GM23338 (cell line): ENCODE results near the gene SUSD4.

Source experiments
- CREB1 ChIP-seq: fragments of 250-450 bp; sonication (Bioruptor Pico); IDR thresholded peaks from 2 replicates; pipeline ENCODE4 v1.5.0; 2020; ENCODE audit warnings: low read depth, mild to moderate bottlenecking, moderate library complexity
- EZH2 ChIP-seq: fragments of 200-600 bp; sonication (generic); IDR thresholded peaks from one replicate; pipeline ENCODE4 v1.8.0; 2017; ENCODE audit warnings: antibody characterized with exemption, mild to moderate bottlenecking, low read depth; ENCODE audit not compliant: unreplicated experiment
- EZH2phosphoT487 ChIP-seq: fragments of 200-600 bp; sonication (generic); IDR thresholded peaks from one replicate; pipeline ENCODE4 v1.8.1; 2018; ENCODE audit warnings: antibody characterized with exemption; ENCODE audit not compliant: unreplicated experiment
- JUNB ChIP-seq: IDR thresholded peaks from one replicate; pipeline ENCODE4 v1.6.1; 2016; ENCODE audit warnings: antibody characterized with exemption; ENCODE audit not compliant: unreplicated experiment
- NANOG ChIP-seq: IDR thresholded peaks from 2 replicates; pipeline ENCODE4 v1.6.1; 2016; ENCODE audit warnings: antibody characterized with exemption, borderline replicate concordance
- POLR2AphosphoS5 ChIP-seq: IDR thresholded peaks from 2 replicates; pipeline ENCODE4 v1.6.1; 2016; ENCODE audit warnings: antibody characterized with exemption, low read depth
- STAT1 ChIP-seq: IDR thresholded peaks from one replicate; pipeline ENCODE4 v1.6.1; 2016; ENCODE audit warnings: antibody characterized with exemption; ENCODE audit not compliant: unreplicated experiment
- ZNF114 ChIP-seq: fragments of 250-450 bp; sonication (Bioruptor Pico); IDR thresholded peaks from 2 replicates; pipeline ENCODE4 v1.5.0; 2020; ENCODE audit warnings: mild to moderate bottlenecking, moderate library complexity
- ZNF331 ChIP-seq: fragments of 250-450 bp; sonication (Bioruptor Pico); IDR thresholded peaks from 2 replicates; pipeline ENCODE4 v1.5.0; 2020; ENCODE audit warnings: low read depth, mild to moderate bottlenecking, moderate library complexity
- TF ChIP-seq, protein P1 (sequence below), 2 experiments: fragments of 200-600 bp in 1 of 2; sonication (generic) in 1 of 2; conservative IDR thresholded peaks; 2 replicates each; pipeline versions ENCODE4 v1.5.1 to v1.6.1; 2016 to 2017; ENCODE audit warnings: antibody characterized with exemption in 2 of 2, low read depth in 2 of 2, mild to moderate bottlenecking in 2 of 2, moderate library complexity in 1 of 2
- TF ChIP-seq, protein P2 (sequence below): IDR thresholded peaks from one replicate; pipeline ENCODE4 v1.6.1; 2018; ENCODE audit warnings: antibody characterized with exemption; ENCODE audit not compliant: unreplicated experiment
- TF ChIP-seq, protein P3 (sequence below): fragments of 250-450 bp; sonication (Bioruptor Pico); IDR thresholded peaks from 2 replicates; pipeline ENCODE4 v1.5.0; 2020; ENCODE audit warnings: mild to moderate bottlenecking, moderate library complexity
- TF ChIP-seq, protein P4 (sequence below): IDR thresholded peaks from 2 replicates; pipeline ENCODE4 v1.6.1; 2016; ENCODE audit warnings: antibody characterized with exemption

DNA sequence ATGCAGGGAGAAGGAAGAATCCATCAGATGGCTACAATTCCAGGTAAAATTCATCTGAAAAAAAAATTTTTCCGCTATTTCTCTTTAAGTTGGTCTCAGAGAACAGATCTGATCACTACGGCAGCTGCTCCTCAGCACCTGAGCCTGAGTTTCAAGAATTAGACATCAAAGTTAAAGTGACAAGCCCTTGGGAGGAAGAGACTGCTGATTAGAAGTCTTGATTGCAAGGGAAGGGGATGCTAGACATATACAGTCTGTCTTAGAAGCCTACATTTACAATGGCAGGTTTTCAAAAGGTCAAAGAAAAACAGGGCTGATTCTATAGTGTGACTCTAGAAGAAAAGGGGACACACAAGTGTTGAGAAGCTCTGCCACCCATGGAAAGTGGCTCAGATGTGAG lies 48.3 kb downstream of the SUSD4 start:
- TF ChIP-seq, protein P1, sequence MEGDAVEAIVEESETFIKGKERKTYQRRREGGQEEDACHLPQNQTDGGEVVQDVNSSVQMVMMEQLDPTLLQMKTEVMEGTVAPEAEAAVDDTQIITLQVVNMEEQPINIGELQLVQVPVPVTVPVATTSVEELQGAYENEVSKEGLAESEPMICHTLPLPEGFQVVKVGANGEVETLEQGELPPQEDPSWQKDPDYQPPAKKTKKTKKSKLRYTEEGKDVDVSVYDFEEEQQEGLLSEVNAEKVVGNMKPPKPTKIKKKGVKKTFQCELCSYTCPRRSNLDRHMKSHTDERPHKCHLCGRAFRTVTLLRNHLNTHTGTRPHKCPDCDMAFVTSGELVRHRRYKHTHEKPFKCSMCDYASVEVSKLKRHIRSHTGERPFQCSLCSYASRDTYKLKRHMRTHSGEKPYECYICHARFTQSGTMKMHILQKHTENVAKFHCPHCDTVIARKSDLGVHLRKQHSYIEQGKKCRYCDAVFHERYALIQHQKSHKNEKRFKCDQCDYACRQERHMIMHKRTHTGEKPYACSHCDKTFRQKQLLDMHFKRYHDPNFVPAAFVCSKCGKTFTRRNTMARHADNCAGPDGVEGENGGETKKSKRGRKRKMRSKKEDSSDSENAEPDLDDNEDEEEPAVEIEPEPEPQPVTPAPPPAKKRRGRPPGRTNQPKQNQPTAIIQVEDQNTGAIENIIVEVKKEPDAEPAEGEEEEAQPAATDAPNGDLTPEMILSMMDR (conservative IDR thresholded peaks at IDR 0.05; ENCODE audit: low read depth in 2 of 2): no peak
- TF ChIP-seq EZH2phosphoT487: no peak
- no peak for TF ChIP-seq POLR2AphosphoS5
- TF ChIP-seq ZNF114: no peak
- TF ChIP-seq EZH2: no peak
- TF ChIP-seq ZNF331 (CRISPR knock-in tag): no peak
- no peak for TF ChIP-seq JUNB
- TF ChIP-seq STAT1: no peak
- TF ChIP-seq, protein P2, sequence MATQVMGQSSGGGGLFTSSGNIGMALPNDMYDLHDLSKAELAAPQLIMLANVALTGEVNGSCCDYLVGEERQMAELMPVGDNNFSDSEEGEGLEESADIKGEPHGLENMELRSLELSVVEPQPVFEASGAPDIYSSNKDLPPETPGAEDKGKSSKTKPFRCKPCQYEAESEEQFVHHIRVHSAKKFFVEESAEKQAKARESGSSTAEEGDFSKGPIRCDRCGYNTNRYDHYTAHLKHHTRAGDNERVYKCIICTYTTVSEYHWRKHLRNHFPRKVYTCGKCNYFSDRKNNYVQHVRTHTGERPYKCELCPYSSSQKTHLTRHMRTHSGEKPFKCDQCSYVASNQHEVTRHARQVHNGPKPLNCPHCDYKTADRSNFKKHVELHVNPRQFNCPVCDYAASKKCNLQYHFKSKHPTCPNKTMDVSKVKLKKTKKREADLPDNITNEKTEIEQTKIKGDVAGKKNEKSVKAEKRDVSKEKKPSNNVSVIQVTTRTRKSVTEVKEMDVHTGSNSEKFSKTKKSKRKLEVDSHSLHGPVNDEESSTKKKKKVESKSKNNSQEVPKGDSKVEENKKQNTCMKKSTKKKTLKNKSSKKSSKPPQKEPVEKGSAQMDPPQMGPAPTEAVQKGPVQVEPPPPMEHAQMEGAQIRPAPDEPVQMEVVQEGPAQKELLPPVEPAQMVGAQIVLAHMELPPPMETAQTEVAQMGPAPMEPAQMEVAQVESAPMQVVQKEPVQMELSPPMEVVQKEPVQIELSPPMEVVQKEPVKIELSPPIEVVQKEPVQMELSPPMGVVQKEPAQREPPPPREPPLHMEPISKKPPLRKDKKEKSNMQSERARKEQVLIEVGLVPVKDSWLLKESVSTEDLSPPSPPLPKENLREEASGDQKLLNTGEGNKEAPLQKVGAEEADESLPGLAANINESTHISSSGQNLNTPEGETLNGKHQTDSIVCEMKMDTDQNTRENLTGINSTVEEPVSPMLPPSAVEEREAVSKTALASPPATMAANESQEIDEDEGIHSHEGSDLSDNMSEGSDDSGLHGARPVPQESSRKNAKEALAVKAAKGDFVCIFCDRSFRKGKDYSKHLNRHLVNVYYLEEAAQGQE: no peak
- TF ChIP-seq CREB1: no peak
- TF ChIP-seq, protein P3, sequence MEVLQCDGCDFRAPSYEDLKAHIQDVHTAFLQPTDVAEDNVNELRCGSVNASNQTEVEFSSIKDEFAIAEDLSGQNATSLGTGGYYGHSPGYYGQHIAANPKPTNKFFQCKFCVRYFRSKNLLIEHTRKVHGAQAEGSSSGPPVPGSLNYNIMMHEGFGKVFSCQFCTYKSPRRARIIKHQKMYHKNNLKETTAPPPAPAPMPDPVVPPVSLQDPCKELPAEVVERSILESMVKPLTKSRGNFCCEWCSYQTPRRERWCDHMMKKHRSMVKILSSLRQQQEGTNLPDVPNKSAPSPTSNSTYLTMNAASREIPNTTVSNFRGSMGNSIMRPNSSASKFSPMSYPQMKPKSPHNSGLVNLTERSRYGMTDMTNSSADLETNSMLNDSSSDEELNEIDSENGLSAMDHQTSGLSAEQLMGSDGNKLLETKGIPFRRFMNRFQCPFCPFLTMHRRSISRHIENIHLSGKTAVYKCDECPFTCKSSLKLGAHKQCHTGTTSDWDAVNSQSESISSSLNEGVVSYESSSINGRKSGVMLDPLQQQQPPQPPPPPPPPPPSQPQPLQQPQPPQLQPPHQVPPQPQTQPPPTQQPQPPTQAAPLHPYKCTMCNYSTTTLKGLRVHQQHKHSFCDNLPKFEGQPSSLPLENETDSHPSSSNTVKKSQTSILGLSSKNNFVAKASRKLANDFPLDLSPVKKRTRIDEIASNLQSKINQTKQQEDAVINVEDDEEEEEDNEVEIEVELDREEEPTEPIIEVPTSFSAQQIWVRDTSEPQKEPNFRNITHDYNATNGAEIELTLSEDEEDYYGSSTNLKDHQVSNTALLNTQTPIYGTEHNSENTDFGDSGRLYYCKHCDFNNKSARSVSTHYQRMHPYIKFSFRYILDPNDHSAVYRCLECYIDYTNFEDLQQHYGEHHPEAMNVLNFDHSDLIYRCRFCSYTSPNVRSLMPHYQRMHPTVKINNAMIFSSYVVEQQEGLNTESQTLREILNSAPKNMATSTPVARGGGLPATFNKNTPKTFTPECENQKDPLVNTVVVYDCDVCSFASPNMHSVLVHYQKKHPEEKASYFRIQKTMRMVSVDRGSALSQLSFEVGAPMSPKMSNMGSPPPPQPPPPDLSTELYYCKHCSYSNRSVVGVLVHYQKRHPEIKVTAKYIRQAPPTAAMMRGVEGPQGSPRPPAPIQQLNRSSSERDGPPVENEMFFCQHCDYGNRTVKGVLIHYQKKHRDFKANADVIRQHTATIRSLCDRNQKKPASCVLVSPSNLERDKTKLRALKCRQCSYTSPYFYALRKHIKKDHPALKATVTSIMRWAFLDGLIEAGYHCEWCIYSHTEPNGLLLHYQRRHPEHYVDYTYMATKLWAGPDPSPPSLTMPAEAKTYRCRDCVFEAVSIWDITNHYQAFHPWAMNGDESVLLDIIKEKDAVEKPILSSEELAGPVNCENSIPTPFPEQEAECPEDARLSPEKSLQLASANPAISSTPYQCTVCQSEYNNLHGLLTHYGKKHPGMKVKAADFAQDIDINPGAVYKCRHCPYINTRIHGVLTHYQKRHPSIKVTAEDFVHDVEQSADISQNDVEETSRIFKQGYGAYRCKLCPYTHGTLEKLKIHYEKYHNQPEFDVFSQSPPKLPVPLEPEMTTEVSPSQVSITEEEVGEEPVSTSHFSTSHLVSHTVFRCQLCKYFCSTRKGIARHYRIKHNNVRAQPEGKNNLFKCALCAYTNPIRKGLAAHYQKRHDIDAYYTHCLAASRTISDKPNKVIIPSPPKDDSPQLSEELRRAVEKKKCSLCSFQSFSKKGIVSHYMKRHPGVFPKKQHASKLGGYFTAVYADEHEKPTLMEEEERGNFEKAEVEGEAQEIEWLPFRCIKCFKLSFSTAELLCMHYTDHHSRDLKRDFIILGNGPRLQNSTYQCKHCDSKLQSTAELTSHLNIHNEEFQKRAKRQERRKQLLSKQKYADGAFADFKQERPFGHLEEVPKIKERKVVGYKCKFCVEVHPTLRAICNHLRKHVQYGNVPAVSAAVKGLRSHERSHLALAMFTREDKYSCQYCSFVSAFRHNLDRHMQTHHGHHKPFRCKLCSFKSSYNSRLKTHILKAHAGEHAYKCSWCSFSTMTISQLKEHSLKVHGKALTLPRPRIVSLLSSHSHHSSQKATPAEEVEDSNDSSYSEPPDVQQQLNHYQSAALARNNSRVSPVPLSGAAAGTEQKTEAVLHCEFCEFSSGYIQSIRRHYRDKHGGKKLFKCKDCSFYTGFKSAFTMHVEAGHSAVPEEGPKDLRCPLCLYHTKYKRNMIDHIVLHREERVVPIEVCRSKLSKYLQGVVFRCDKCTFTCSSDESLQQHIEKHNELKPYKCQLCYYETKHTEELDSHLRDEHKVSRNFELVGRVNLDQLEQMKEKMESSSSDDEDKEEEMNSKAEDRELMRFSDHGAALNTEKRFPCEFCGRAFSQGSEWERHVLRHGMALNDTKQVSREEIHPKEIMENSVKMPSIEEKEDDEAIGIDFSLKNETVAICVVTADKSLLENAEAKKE (CRISPR knock-in tag): no peak
- TF ChIP-seq, protein P4, sequence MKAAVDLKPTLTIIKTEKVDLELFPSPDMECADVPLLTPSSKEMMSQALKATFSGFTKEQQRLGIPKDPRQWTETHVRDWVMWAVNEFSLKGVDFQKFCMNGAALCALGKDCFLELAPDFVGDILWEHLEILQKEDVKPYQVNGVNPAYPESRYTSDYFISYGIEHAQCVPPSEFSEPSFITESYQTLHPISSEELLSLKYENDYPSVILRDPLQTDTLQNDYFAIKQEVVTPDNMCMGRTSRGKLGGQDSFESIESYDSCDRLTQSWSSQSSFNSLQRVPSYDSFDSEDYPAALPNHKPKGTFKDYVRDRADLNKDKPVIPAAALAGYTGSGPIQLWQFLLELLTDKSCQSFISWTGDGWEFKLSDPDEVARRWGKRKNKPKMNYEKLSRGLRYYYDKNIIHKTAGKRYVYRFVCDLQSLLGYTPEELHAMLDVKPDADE: no peak
- no peak for TF ChIP-seq NANOG
